Astrocyte (in vitro differentiated cells and primary cell): Measurements from ENCODE around the gene RANBP1. TPM values are rescaled to one million over a fixed set of nuclear protein-coding genes. Genes with fewer than 3 reads are reported as not detected.

Experiments
- DNase-seq: peaks from one replicate; pipeline ENCODE4 v3.0.0-alpha.2; 2010; ENCODE audit warnings: low read depth
- FAIRE-seq: peaks from 2 replicates; lab custom pipeline; 2011; peaks lifted over from hg19 to GRCh38; lab: Jason Lieb, UNC
- H2AFZ ChIP-seq: 2 replicates; pipeline ENCODE4 v1.6.0; 2012; ENCODE audit warnings: low read depth, low read length, inconsistent platforms
- H3K27ac ChIP-seq: 2 replicates; pipeline ENCODE4 v1.5.1; 2011; ENCODE audit warnings: low read depth, low read length, inconsistent platforms
- H3K27me3 ChIP-seq: 2 replicates; pipeline ENCODE4 v1.6.0; 2011; ENCODE audit warnings: low read length, inconsistent platforms; ENCODE audit not compliant: insufficient read depth
- H3K36me3 ChIP-seq: 2 replicates; pipeline ENCODE4 v1.5.1; 2011; ENCODE audit warnings: low read length, inconsistent platforms; ENCODE audit not compliant: insufficient read depth
- H3K4me1 ChIP-seq: 2 replicates; pipeline ENCODE4 v1.5.1; 2011; ENCODE audit warnings: low read length, inconsistent platforms; ENCODE audit not compliant: insufficient read depth
- H3K4me2 ChIP-seq: 2 replicates; pipeline ENCODE4 v1.6.0; 2012; ENCODE audit warnings: low read length, inconsistent platforms
- H3K4me3 ChIP-seq: 2 replicates; pipeline ENCODE4 v1.5.1; 2011; ENCODE audit warnings: low read depth, mild to moderate bottlenecking, low read length, inconsistent platforms; ENCODE audit not compliant: insufficient read depth
- H3K79me2 ChIP-seq: 2 replicates; pipeline ENCODE4 v1.6.0; 2012; ENCODE audit warnings: mild to moderate bottlenecking, low read length, inconsistent platforms; ENCODE audit not compliant: insufficient read depth
- H3K9ac ChIP-seq: 2 replicates; pipeline ENCODE4 v1.6.0; 2012; ENCODE audit warnings: mild to moderate bottlenecking, low read length, inconsistent platforms
- H3K9me3 ChIP-seq: 2 replicates; pipeline ENCODE4 v1.5.1; 2012; ENCODE audit warnings: low read depth, mild to moderate bottlenecking, low read length, inconsistent platforms; ENCODE audit not compliant: insufficient read depth
- H4K20me1 ChIP-seq: 2 replicates; pipeline ENCODE4 v1.6.0; 2012; ENCODE audit warnings: low read length, inconsistent platforms; ENCODE audit not compliant: insufficient read depth
- H3K27ac Mint-ChIP-seq: one replicate; pipeline ENCODE4 v1.8.0; 2021; ENCODE audit warnings: mild to moderate bottlenecking, mixed read lengths; ENCODE audit not compliant: unreplicated experiment
- H3K27me3 Mint-ChIP-seq: one replicate; pipeline ENCODE4 v1.8.0; 2021; ENCODE audit warnings: low read depth, mixed read lengths; ENCODE audit not compliant: unreplicated experiment
- H3K36me3 Mint-ChIP-seq: one replicate; pipeline ENCODE4 v1.8.0; 2021; ENCODE audit warnings: low read depth, mixed read lengths; ENCODE audit not compliant: unreplicated experiment
- H3K4me1 Mint-ChIP-seq: one replicate; pipeline ENCODE4 v1.8.0; 2021; ENCODE audit warnings: low read depth, mixed read lengths; ENCODE audit not compliant: unreplicated experiment
- H3K4me3 Mint-ChIP-seq: one replicate; pipeline ENCODE4 v1.8.0; 2021; ENCODE audit warnings: mild to moderate bottlenecking, moderate library complexity, mixed read lengths; ENCODE audit not compliant: unreplicated experiment
- H3K9me3 Mint-ChIP-seq: one replicate; pipeline ENCODE4 v1.8.0; 2021; ENCODE audit warnings: mild to moderate bottlenecking, mixed read lengths; ENCODE audit not compliant: unreplicated experiment
- EZH2 ChIP-seq: IDR thresholded peaks from 2 replicates; pipeline ENCODE4 v1.6.1; 2012; ENCODE audit warnings: mild to moderate bottlenecking, low read length, inconsistent platforms; ENCODE audit not compliant: insufficient read depth
- total RNA-seq: library from RNA; stranded (reverse); gene quantifications from 2 replicates; pipeline ENCODE4 v1.2.1, GENCODE V29; 2021
- TF ChIP-seq, protein P1 (sequence below): IDR thresholded peaks from 2 replicates; pipeline ENCODE4 v1.5.1; 2011; ENCODE audit warnings: low read depth, mild to moderate bottlenecking, inconsistent platforms, low read length, moderate library complexity; ENCODE audit not compliant: insufficient read depth

Gene RANBP1
- total RNA-seq, 1 donor from 2014 or later = 164 TPM

DNA sequence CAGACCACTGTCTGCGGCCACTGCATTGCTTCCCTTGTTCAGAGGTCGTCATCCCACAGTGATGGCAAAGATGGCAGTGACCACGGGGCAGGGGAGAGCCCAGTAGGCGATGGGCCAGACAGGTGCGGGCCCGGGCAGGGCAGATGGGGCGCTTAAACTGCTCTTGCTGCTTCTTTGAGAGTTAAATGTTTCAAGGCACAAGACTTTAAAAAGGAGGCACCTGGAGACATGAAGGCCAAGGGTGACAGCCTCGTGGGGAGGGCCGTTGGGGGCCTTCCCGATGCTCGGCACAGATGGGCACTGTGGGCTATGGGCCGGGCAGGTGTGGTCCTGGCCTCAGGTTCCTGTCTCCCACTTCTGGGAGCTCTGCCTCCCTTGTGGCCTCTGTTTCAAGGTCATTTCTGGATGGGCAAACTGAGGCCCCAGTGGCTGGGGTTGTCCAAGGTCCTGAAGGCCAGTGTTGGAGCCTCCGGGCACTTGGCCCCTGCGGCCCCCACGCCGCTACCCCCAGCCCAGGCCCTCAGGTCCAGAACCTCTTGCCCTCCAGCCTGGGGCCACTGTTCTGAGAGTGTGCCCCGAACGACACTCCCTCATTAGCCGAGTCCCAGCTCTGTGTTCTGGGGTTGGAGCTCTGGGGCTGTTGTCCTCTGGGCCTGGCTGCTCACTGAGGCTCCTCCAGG, 51.9 kb downstream of the RANBP1 start:
- Mint-ChIP-seq H3K4me1 (no peaks in the 10 kb centered on the region), H3K36me3 (no peaks in the 10 kb centered on the region), H3K27ac (no peak overlapping the region), H3K27me3 (peaks cover 25% of the 10 kb centered on the region), H3K9me3 (no peaks in the 10 kb centered on the region), H3K4me3 (no peak overlapping the region)
- no peak overlapping the region for H3K27ac ChIP-seq
- FAIRE-seq = no peak
- no peaks in the 10 kb centered on the region for H3K4me1 ChIP-seq
- no peaks in the 10 kb centered on the region for H3K27me3 ChIP-seq
- H3K9ac ChIP-seq = no peak overlapping the region
- H4K20me1 ChIP-seq = no peaks in the 10 kb centered on the region
- H3K4me2 ChIP-seq = no peak overlapping the region
- H2AFZ ChIP-seq = no peak overlapping the region
- H3K79me2 ChIP-seq = no peaks in the 10 kb centered on the region
- TF ChIP-seq, protein P1, sequence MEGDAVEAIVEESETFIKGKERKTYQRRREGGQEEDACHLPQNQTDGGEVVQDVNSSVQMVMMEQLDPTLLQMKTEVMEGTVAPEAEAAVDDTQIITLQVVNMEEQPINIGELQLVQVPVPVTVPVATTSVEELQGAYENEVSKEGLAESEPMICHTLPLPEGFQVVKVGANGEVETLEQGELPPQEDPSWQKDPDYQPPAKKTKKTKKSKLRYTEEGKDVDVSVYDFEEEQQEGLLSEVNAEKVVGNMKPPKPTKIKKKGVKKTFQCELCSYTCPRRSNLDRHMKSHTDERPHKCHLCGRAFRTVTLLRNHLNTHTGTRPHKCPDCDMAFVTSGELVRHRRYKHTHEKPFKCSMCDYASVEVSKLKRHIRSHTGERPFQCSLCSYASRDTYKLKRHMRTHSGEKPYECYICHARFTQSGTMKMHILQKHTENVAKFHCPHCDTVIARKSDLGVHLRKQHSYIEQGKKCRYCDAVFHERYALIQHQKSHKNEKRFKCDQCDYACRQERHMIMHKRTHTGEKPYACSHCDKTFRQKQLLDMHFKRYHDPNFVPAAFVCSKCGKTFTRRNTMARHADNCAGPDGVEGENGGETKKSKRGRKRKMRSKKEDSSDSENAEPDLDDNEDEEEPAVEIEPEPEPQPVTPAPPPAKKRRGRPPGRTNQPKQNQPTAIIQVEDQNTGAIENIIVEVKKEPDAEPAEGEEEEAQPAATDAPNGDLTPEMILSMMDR = no peak
- no peak for TF ChIP-seq EZH2
- H3K4me3 ChIP-seq = no peak overlapping the region
- no peak for DNase-seq
- H3K9me3 ChIP-seq = no peaks in the 10 kb centered on the region
- no peaks in the 10 kb centered on the region for H3K36me3 ChIP-seq

DNA sequence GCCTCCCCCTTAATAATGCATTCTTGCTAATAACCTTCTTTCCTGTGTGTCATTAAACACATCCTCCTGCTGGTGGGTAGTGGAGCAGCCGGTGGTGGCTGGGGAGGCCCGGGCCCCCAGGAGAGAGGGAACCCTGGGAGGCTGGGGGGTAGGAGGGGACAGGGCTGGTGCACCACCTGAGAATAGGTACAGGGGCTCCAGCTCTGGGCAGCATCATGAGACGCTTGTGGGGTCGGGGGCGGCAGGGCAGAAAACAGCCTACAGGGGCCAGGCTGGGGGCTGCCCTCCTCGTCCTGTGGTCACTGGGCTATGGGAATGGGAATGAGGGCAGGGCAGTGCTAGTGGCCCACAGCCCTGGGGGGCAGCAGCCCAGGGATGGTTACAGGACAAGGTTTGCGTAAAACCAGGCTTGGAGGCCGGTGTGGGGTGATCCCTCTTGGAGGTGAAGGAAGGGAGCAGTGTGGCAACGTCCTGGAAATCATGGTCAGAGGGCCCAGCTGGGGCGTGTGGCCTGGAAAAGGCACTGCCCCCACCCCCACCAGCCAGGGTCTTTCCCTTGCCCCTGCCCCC, 53.4 kb downstream of the RANBP1 start:
- no peak for TF ChIP-seq EZH2
- TF ChIP-seq, protein P1 = no peak
- H3K4me3 ChIP-seq = no peak overlapping the region
- no peak overlapping the region for H3K27ac Mint-ChIP-seq
- H3K4me2 ChIP-seq = no peak overlapping the region
- FAIRE-seq (no peak), DNase-seq (no peak)
- H3K27ac ChIP-seq = no peak overlapping the region
- H2AFZ ChIP-seq = no peak overlapping the region
- H3K9me3 ChIP-seq = no peaks in the 10 kb centered on the region
- no peaks in the 10 kb centered on the region for H3K4me1 ChIP-seq
- no peak overlapping the region for H3K9ac ChIP-seq
- no peaks in the 10 kb centered on the region for H3K36me3 ChIP-seq
- no peaks in the 10 kb centered on the region for H3K4me1 Mint-ChIP-seq
- H3K9me3 Mint-ChIP-seq = no peaks in the 10 kb centered on the region
- H4K20me1 ChIP-seq = no peaks in the 10 kb centered on the region
- H3K36me3 Mint-ChIP-seq = no peaks in the 10 kb centered on the region
- H3K4me3 Mint-ChIP-seq = no peak overlapping the region
- H3K79me2 ChIP-seq = no peaks in the 10 kb centered on the region
- no peaks in the 10 kb centered on the region for H3K27me3 ChIP-seq
- peaks cover 31% of the 10 kb centered on the region for H3K27me3 Mint-ChIP-seq

DNA sequence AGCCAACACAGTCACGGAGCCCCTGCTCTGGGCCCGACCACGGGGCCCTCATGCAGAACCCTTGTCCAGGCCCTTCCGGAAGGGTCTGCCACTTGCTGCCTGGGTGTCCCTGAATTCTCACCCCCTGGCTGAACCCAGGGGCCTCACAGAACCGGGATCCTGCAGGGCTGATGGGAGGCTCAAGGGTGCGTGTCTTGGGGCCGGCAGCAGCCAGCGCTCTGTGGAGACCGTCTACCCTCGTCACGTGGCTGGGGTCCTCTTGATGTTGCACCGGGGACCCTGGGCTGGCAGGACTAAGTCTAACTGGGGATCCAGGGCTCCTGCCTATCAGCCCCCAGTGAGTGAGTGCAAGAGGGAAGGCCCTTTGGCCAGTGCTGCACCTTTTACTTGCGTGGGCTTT, 54.3 kb downstream of the RANBP1 start:
- Mint-ChIP-seq H3K9me3 (no peaks in the 10 kb centered on the region), H3K27ac (no peak overlapping the region), H3K4me1 (no peaks in the 10 kb centered on the region), H3K4me3 (no peak overlapping the region), H3K36me3 (no peaks in the 10 kb centered on the region), H3K27me3 (peaks cover 31% of the 10 kb centered on the region)
- no peaks in the 10 kb centered on the region for H3K4me1 ChIP-seq
- no peak overlapping the region for H2AFZ ChIP-seq
- H3K36me3 ChIP-seq = no peaks in the 10 kb centered on the region
- no peaks in the 10 kb centered on the region for H3K79me2 ChIP-seq
- no peak overlapping the region for H3K4me3 ChIP-seq
- no peaks in the 10 kb centered on the region for H3K9me3 ChIP-seq
- H3K27me3 ChIP-seq = no peaks in the 10 kb centered on the region
- H3K27ac ChIP-seq = no peak overlapping the region
- no peak overlapping the region for H3K9ac ChIP-seq
- FAIRE-seq (no peak), DNase-seq (no peak)
- H4K20me1 ChIP-seq = no peaks in the 10 kb centered on the region
- TF ChIP-seq, protein P1 = no peak
- TF ChIP-seq EZH2 = no peak
- no peak overlapping the region for H3K4me2 ChIP-seq
